GM12878 (cell line): ENCODE results near the gene ST6GALNAC3.

ENCODE experiments used
- HDAC6 ChIP-seq: fragments of 200-600 bp; sonication (generic); IDR thresholded peaks from one replicate; pipeline ENCODE4 v1.8.0; 2017; ENCODE audit warnings: antibody characterized with exemption; ENCODE audit not compliant: unreplicated experiment
- KAT2A ChIP-seq: conservative IDR thresholded peaks from 2 replicates; pipeline ENCODE4 v1.6.1; 2011; ENCODE audit warnings: low read depth, low read length; ENCODE audit not compliant: control insufficient read depth
- KLF5 ChIP-seq: fragments of 450-650 bp; IDR thresholded peaks from 2 replicates; pipeline ENCODE4 v1.6.1; 2014; ENCODE audit warnings: mild to moderate bottlenecking; ENCODE audit not compliant: partially characterized antibody

- TF ChIP-seq KAT2A: no peak
- TF ChIP-seq HDAC6: no peak
- TF ChIP-seq KLF5: no peak
Observed at GRCh38 chr1:76161451-76161850, 86.9 kb downstream of the ST6GALNAC3 start.
